Memory B cell (primary cell): Measurements from ENCODE around the gene TIGD3.
"Not testable (repeated sequence)": the region's sequence is repeated elsewhere in the genome, so short reads cannot be mapped to it uniquely, and the experiment has no call there.

ENCODE experiments used
- ATAC-seq: fragments of 150-1000 bp; cut with Tn5 transposase; 2 replicates; pipeline ENCODE4 v1.10.0; 2021; ENCODE audit warnings: low read depth, mild to moderate bottlenecking, moderate library complexity
- DNase-seq, 2 donors: peaks; one replicate each; pipeline ENCODE4 v3.0.0; 2022; ENCODE audit warnings: low spot score in 2 of 2
- H3K27ac Mint-ChIP-seq: one replicate; pipeline ENCODE4 v1.8.0; 2022; ENCODE audit warnings: mild to moderate bottlenecking, moderate library complexity, mixed read lengths
- H3K27me3 Mint-ChIP-seq: one replicate; pipeline ENCODE4 v1.8.0; 2022; ENCODE audit warnings: mixed read lengths
- H3K36me3 Mint-ChIP-seq: one replicate; pipeline ENCODE4 v1.8.0; 2022; ENCODE audit warnings: mild to moderate bottlenecking, mixed read lengths
- H3K4me1 Mint-ChIP-seq: one replicate; pipeline ENCODE4 v1.8.0; 2022; ENCODE audit warnings: mixed read lengths
- H3K4me3 Mint-ChIP-seq: one replicate; pipeline ENCODE4 v1.8.0; 2022; ENCODE audit warnings: mild to moderate bottlenecking, moderate library complexity, mixed read lengths
- H3K9me3 Mint-ChIP-seq: one replicate; pipeline ENCODE4 v1.8.0; 2022; ENCODE audit warnings: mixed read lengths

The TIGD3 gene

GRCh38 chr11:65317025-65317786, 37.3 kb upstream of the TIGD3 start:
- Mint-ChIP-seq H3K9me3 (no peaks in the 10 kb centered on the region), H3K36me3 (no peaks in the 10 kb centered on the region), H3K27ac (no peak overlapping the region), H3K27me3 (peaks cover 8% of the 10 kb centered on the region), H3K4me1 (peaks cover 8% of the 10 kb centered on the region), H3K4me3 (no peak overlapping the region)
- ATAC-seq = no peak
- DNase-seq = no peak

GRCh38 chr11:65320386-65321075, 34.0 kb upstream of the TIGD3 start:
- DNase-seq = no peak
- H3K27me3 Mint-ChIP-seq = peaks cover 8% of the 10 kb centered on the region
- H3K4me1 Mint-ChIP-seq = peaks cover 3% of the 10 kb centered on the region
- no peak overlapping the region for H3K27ac Mint-ChIP-seq
- H3K9me3 Mint-ChIP-seq = no peaks in the 10 kb centered on the region
- no peak for ATAC-seq
- no peak overlapping the region for H3K4me3 Mint-ChIP-seq
- no peaks in the 10 kb centered on the region for H3K36me3 Mint-ChIP-seq

- Mint-ChIP-seq H3K4me1 (no peaks in the 10 kb centered on the region), H3K4me3 (no peak overlapping the region), H3K36me3 (no peaks in the 10 kb centered on the region), H3K9me3 (no peaks in the 10 kb centered on the region), H3K27me3 (peaks cover 8% of the 10 kb centered on the region), H3K27ac (no peak overlapping the region)
- DNase-seq (no peak), ATAC-seq (no peak)
Measured at GRCh38 chr11:65321076-65321475, 33.5 kb upstream of the TIGD3 start.

- H3K27ac Mint-ChIP-seq = no peak overlapping the region
- H3K27me3 Mint-ChIP-seq = peaks cover 8% of the 10 kb centered on the region
- no peaks in the 10 kb centered on the region for H3K4me1 Mint-ChIP-seq
- no peaks in the 10 kb centered on the region for H3K9me3 Mint-ChIP-seq
- no peak for ATAC-seq
- H3K4me3 Mint-ChIP-seq = no peak overlapping the region
- no peak for DNase-seq
- H3K36me3 Mint-ChIP-seq = no peaks in the 10 kb centered on the region
Measured at GRCh38 chr11:65321828-65322485, 32.6 kb upstream of the TIGD3 start.

GRCh38 chr11:65323813-65324212, 30.7 kb upstream of the TIGD3 start:
- no peak for ATAC-seq

GRCh38 chr11:65325435-65325834, 29.1 kb upstream of the TIGD3 start:
- DNase-seq (no peak), ATAC-seq (no peak)
- Mint-ChIP-seq H3K36me3 (no peaks in the 10 kb centered on the region), H3K27me3 (peaks cover 8% of the 10 kb centered on the region), H3K9me3 (no peaks in the 10 kb centered on the region), H3K4me3 (no peak overlapping the region), H3K27ac (no peak overlapping the region), H3K4me1 (peaks cover 5% of the 10 kb centered on the region)

More at GRCh38 chr11:65323813-65324212, 30.7 kb upstream of the TIGD3 start:
- Mint-ChIP-seq H3K4me3 (no peak overlapping the region), H3K9me3 (no peaks in the 10 kb centered on the region), H3K27me3 (peaks cover 8% of the 10 kb centered on the region), H3K4me1 (no peaks in the 10 kb centered on the region), H3K27ac (no peak overlapping the region), H3K36me3 (no peaks in the 10 kb centered on the region)
- no peak for DNase-seq

- H3K27me3 Mint-ChIP-seq = peaks cover 8% of the 10 kb centered on the region
- H3K27ac Mint-ChIP-seq = no peak overlapping the region
- H3K9me3 Mint-ChIP-seq = no peaks in the 10 kb centered on the region
- H3K4me1 Mint-ChIP-seq = peaks cover 5% of the 10 kb centered on the region
- no peaks in the 10 kb centered on the region for H3K36me3 Mint-ChIP-seq
- no peak for DNase-seq
- no peak overlapping the region for H3K4me3 Mint-ChIP-seq
- ATAC-seq = no peak
Measured at GRCh38 chr11:65327021-65327420, 27.5 kb upstream of the TIGD3 start.

GRCh38 chr11:65329478-65329877, 25.1 kb upstream of the TIGD3 start:
- DNase-seq (no peak), ATAC-seq (peak; percentile 37)
- Mint-ChIP-seq H3K36me3 (peaks cover 2% of the 10 kb centered on the region), H3K27me3 (peaks cover 2% of the 10 kb centered on the region), H3K4me1 (peaks cover 9% of the 10 kb centered on the region), H3K4me3 (peak overlapping the region; percentile 65), H3K27ac (peak overlapping the region; percentile 64), H3K9me3 (no peaks in the 10 kb centered on the region)

GRCh38 chr11:65329944-65330403, 24.6 kb upstream of the TIGD3 start:
- Mint-ChIP-seq H3K4me3 (peak overlapping the region; percentile 65), H3K9me3 (no peaks in the 10 kb centered on the region), H3K27me3 (peaks cover 2% of the 10 kb centered on the region), H3K4me1 (peaks cover 14% of the 10 kb centered on the region), H3K27ac (peak overlapping the region; percentile 64), H3K36me3 (peaks cover 2% of the 10 kb centered on the region)
- DNase-seq (peak; percentile 86 to 88), ATAC-seq (peak; percentile 55)

GRCh38 chr11:65330544-65330943, 24.0 kb upstream of the TIGD3 start:
- DNase-seq (no peak), ATAC-seq (no peak)
- no peaks in the 10 kb centered on the region for H3K9me3 Mint-ChIP-seq
- H3K4me3 Mint-ChIP-seq = no peak overlapping the region
- peaks cover 20% of the 10 kb centered on the region for H3K4me1 Mint-ChIP-seq
- peaks cover 2% of the 10 kb centered on the region for H3K36me3 Mint-ChIP-seq
- no peaks in the 10 kb centered on the region for H3K27me3 Mint-ChIP-seq
- H3K27ac Mint-ChIP-seq = no peak overlapping the region

- peaks cover 21% of the 10 kb centered on the region for H3K4me1 Mint-ChIP-seq
- H3K27ac Mint-ChIP-seq, DNase-seq, H3K4me3 Mint-ChIP-seq, H3K9me3 Mint-ChIP-seq, ATAC-seq, H3K27me3 Mint-ChIP-seq, H3K36me3 Mint-ChIP-seq: not testable (repeated sequence)
Measured at GRCh38 chr11:65332591-65332990, 22.0 kb upstream of the TIGD3 start.

- DNase-seq (no peak), ATAC-seq (no peak)
- peaks cover 10% of the 10 kb centered on the region for H3K36me3 Mint-ChIP-seq
- no peaks in the 10 kb centered on the region for H3K9me3 Mint-ChIP-seq
- H3K4me1 Mint-ChIP-seq = peaks cover 28% of the 10 kb centered on the region
- H3K4me3 Mint-ChIP-seq = peak overlapping the region; percentile 94
- no peaks in the 10 kb centered on the region for H3K27me3 Mint-ChIP-seq
- H3K27ac Mint-ChIP-seq = peak overlapping the region; percentile 84
Measured at GRCh38 chr11:65334696-65335295, 19.8 kb upstream of the TIGD3 start.

GRCh38 chr11:65338676-65339075, 15.9 kb upstream of the TIGD3 start:
- DNase-seq = no peak
- H3K36me3 Mint-ChIP-seq = peaks cover 19% of the 10 kb centered on the region
- H3K27ac Mint-ChIP-seq = peak overlapping the region; percentile 21
- peaks cover 26% of the 10 kb centered on the region for H3K4me1 Mint-ChIP-seq
- H3K9me3 Mint-ChIP-seq = no peaks in the 10 kb centered on the region
- no peak for ATAC-seq
- no peak overlapping the region for H3K4me3 Mint-ChIP-seq
- H3K27me3 Mint-ChIP-seq = no peaks in the 10 kb centered on the region

- DNase-seq (no peak), ATAC-seq (no peak)
- H3K9me3 Mint-ChIP-seq = no peaks in the 10 kb centered on the region
- H3K4me3 Mint-ChIP-seq = no peak overlapping the region
- H3K4me1 Mint-ChIP-seq = peaks cover 16% of the 10 kb centered on the region
- H3K27ac Mint-ChIP-seq = no peak overlapping the region
- no peaks in the 10 kb centered on the region for H3K27me3 Mint-ChIP-seq
- H3K36me3 Mint-ChIP-seq = peaks cover 24% of the 10 kb centered on the region
Measured at GRCh38 chr11:65340226-65340625, 14.3 kb upstream of the TIGD3 start.
